ENCODE data around the gene CCL8.

The CCL8 gene

GRCh38 chr17:34366529-34367107 lies 47.4 kb downstream of the CCL8 start:
- no peak overlapping the region for H3K27ac ChIP-seq (ENCODE audit: low read depth, low read length, severe bottlenecking)
- H3K9me3 ChIP-seq (ENCODE audit: control insufficient read depth, low read length) = no peaks in the 10 kb centered on the region
- no peak overlapping the region for H3K4me3 ChIP-seq (ENCODE audit: extremely low read depth, insufficient read depth, low read length, poor library complexity, severe bottlenecking)
- H3K4me1 ChIP-seq (ENCODE audit: control insufficient read depth, insufficient read depth, low read length, poor library complexity, severe bottlenecking) = peaks cover 9% of the 10 kb centered on the region
- H3K36me3 ChIP-seq (ENCODE audit: control insufficient read depth, insufficient read depth, low read length) = no peaks in the 10 kb centered on the region
- WGBS, 2 experiments (ENCODE audit: insufficient coverage in 2 of 2) = 83 to 100% methylated on average over 1 to 2 of the region's 4 CpGs

DNA sequence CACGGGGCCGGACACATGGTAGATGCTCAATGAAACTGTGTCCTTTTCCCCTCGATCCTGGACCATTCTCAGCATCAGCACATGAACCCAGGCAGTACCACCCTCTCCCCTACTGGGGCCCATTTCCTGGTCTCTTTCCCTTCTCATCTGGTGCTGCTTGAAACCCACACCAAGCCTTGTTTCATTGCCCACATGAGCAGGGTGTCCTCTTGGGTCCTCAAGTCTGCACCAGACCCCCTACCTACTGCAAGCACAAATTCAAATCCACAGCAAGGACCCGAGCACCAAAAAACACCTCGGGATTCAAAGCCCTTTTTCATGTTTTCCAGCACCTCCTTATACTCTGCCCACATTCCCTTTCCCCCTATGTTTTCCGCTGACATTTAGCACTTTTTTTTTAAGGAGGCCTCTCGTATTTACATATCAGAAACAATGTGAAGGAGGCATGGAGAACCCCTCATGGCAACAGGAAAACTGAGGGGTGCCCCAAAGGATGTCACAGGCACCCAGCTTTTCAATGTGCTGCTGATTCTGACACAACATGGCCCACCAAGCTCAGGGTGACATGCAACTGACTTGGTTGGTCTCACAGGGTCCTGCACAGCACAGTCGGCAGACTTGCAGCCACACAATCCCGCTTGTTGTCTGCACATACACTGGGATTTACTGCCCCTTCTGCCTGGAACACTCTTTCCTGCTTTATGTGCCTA lies 48.4 kb downstream of the CCL8 start:
- Histone ChIP-seq H3K36me3 (ENCODE audit: control insufficient read depth, insufficient read depth, low read length) (no peaks in the 10 kb centered on the region), H3K4me1 (ENCODE audit: control insufficient read depth, insufficient read depth, low read length, poor library complexity, severe bottlenecking) (peaks cover 10% of the 10 kb centered on the region), H3K4me3 (ENCODE audit: extremely low read depth, insufficient read depth, low read length, poor library complexity, severe bottlenecking) (no peak overlapping the region), H3K9me3 (ENCODE audit: control insufficient read depth, low read length) (no peaks in the 10 kb centered on the region), H3K27ac (ENCODE audit: low read depth, low read length, severe bottlenecking) (no peak overlapping the region)
- WGBS, 2 experiments (ENCODE audit: insufficient coverage in 2 of 2) = 85 to 90% methylated on average over 8 to 9 of the region's 9 CpGs

DNA sequence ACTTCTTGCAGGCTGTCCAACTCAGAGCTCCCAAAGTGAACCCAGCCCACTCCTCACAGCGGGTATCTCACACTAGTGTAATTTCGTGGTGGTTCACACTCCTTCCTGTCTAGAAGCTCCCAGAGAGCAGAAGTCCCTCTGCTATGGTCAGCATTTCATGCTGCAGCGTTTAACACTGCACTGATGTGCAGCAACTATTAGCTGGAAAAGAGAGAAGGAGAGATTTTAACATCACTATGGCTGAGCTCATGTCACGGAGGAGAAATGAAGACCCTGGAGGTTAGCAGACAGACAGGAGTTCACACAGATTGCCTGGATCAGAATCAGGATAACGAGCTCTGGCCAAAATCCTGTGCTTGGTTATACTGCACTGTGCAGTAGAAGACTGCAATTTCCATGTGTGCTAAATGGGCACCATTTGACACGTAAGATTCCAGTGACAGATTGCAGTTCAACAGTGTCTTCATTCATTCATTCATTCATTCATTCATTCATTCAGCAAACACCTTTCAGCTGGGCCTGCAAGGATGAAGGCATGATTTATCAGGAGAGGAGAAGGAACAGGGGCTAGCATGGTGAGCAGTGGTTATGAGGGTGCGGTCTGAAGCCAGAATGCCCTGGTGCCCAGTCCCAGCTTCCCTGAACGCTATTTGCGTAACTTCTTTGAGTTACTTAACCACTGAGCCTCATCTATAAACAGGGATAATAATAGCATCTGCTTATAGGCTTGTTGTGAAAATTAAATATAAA lies 49.1 kb downstream of the CCL8 start:
- 82 to 89% methylated on average over 4 to 5 of the region's 9 CpGs for WGBS, 2 experiments (ENCODE audit: insufficient coverage in 2 of 2)
- Histone ChIP-seq H3K4me1 (ENCODE audit: control insufficient read depth, insufficient read depth, low read length, poor library complexity, severe bottlenecking) (peaks cover 10% of the 10 kb centered on the region), H3K9me3 (ENCODE audit: control insufficient read depth, low read length) (no peaks in the 10 kb centered on the region), H3K27ac (ENCODE audit: low read depth, low read length, severe bottlenecking) (no peak overlapping the region), H3K36me3 (ENCODE audit: control insufficient read depth, insufficient read depth, low read length) (no peaks in the 10 kb centered on the region), H3K4me3 (ENCODE audit: extremely low read depth, insufficient read depth, low read length, poor library complexity, severe bottlenecking) (no peak overlapping the region)

- H3K9me3 ChIP-seq (ENCODE audit: control insufficient read depth, low read length) = no peaks in the 10 kb centered on the region
- H3K27ac ChIP-seq (ENCODE audit: low read depth, low read length, severe bottlenecking) = no peak overlapping the region
- peaks cover 10% of the 10 kb centered on the region for H3K4me1 ChIP-seq (ENCODE audit: control insufficient read depth, insufficient read depth, low read length, poor library complexity, severe bottlenecking)
- no peak overlapping the region for H3K4me3 ChIP-seq (ENCODE audit: extremely low read depth, insufficient read depth, low read length, poor library complexity, severe bottlenecking)
- WGBS, 2 experiments (ENCODE audit: insufficient coverage in 2 of 2) = 67 to 70% methylated on average over 4 of the region's 4 CpGs
- H3K36me3 ChIP-seq (ENCODE audit: control insufficient read depth, insufficient read depth, low read length) = no peaks in the 10 kb centered on the region
Measured at GRCh38 chr17:34368946-34369500, 49.8 kb downstream of the CCL8 start.

DNA sequence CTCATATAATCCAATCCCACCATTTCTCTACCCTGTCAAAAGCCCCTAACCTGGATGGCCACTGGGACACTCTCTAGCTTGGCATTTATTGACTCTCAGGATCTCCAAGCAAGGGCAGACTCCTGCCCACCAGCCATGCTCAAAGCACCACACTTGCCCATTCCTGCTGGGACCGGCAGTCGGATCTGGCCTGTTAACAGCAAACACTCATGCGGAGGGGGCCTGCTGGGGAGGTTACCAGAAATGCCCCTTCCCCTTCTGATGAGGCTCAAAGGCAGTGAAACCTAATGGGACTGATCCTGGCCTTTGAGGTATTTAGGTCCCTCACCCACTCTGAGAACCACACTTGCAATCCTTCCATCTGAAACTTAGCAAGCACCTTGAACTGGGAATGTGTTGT lies 50.3 kb downstream of the CCL8 start:
- no peak overlapping the region for H3K4me3 ChIP-seq (ENCODE audit: extremely low read depth, insufficient read depth, low read length, poor library complexity, severe bottlenecking)
- H3K36me3 ChIP-seq (ENCODE audit: control insufficient read depth, insufficient read depth, low read length) = no peaks in the 10 kb centered on the region
- peaks cover 10% of the 10 kb centered on the region for H3K4me1 ChIP-seq (ENCODE audit: control insufficient read depth, insufficient read depth, low read length, poor library complexity, severe bottlenecking)
- 91 to 100% methylated on average over 3 of the region's 3 CpGs for WGBS, 2 experiments (ENCODE audit: insufficient coverage in 2 of 2)
- H3K9me3 ChIP-seq (ENCODE audit: control insufficient read depth, low read length) = no peaks in the 10 kb centered on the region
- no peak overlapping the region for H3K27ac ChIP-seq (ENCODE audit: low read depth, low read length, severe bottlenecking)

- WGBS, 2 experiments (ENCODE audit: insufficient coverage in 2 of 2) = 88 to 90% methylated on average over 4 to 5 of the region's 5 CpGs
- Histone ChIP-seq H3K27ac (ENCODE audit: low read depth, low read length, severe bottlenecking) (no peak overlapping the region), H3K4me3 (ENCODE audit: extremely low read depth, insufficient read depth, low read length, poor library complexity, severe bottlenecking) (no peak overlapping the region), H3K36me3 (ENCODE audit: control insufficient read depth, insufficient read depth, low read length) (no peaks in the 10 kb centered on the region), H3K9me3 (ENCODE audit: control insufficient read depth, low read length) (no peaks in the 10 kb centered on the region), H3K4me1 (ENCODE audit: control insufficient read depth, insufficient read depth, low read length, poor library complexity, severe bottlenecking) (peaks cover 10% of the 10 kb centered on the region)
Measured at GRCh38 chr17:34370376-34370996, 51.3 kb downstream of the CCL8 start.

GRCh38 chr17:34370997-34371395 lies 51.8 kb downstream of the CCL8 start:
- H3K27ac ChIP-seq (ENCODE audit: low read depth, low read length, severe bottlenecking) = no peak overlapping the region
- no peaks in the 10 kb centered on the region for H3K9me3 ChIP-seq (ENCODE audit: control insufficient read depth, low read length)
- peaks cover 10% of the 10 kb centered on the region for H3K4me1 ChIP-seq (ENCODE audit: control insufficient read depth, insufficient read depth, low read length, poor library complexity, severe bottlenecking)
- 68 to 82% methylated on average over 2 of the region's 3 CpGs for WGBS, 2 experiments (ENCODE audit: insufficient coverage in 2 of 2)
- H3K4me3 ChIP-seq (ENCODE audit: extremely low read depth, insufficient read depth, low read length, poor library complexity, severe bottlenecking) = no peak overlapping the region
- no peaks in the 10 kb centered on the region for H3K36me3 ChIP-seq (ENCODE audit: control insufficient read depth, insufficient read depth, low read length)
